ENCODE results near the gene SORCS3. TPM values are rescaled to one million over a fixed set of nuclear protein-coding genes. Genes with fewer than 3 reads are reported as not detected.
A peak's percentile ranks its signal among the peaks of the same experiment; 100 is the strongest.

SORCS3 gene
- total and polyA plus RNA-seq, 10 of the 15 experiments (the other 5 are each of a cell fraction or from before 2014, with no cell fraction given): 0.01 to 0.04 (median 0.02) TPM; not detected in 7

DNA sequence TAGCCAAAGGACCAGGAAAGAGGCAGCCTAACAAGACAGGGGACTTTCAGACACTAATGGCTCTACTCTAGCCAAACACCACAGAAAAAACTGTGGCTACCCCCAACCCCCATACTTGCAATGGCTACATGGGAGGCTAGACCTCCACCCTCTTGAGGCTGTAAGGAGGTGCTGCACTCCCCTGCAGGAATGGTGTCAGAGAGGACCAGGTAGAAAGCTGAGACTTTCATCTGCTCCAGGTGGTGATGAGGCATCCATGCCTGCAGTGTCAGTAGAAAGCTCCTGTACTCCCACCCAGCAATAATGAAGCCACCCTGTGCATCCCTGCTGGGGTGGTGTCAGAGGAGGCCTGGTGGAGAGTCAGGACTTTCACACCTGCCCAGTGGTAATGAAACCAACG lies 18.9 kb upstream of the SORCS3 start:
- DNase-seq (ENCODE audit: low read depth, low spot score): no peak
- ChIA-PET CTCF (interaction anchor here (1.0 to 1.1 kb wide), 3 partner anchors 42 to 348 kb away, joined by 4 to 6 read pairs (median 4); no protein-coding TSS in a partner anchor), POLR2A (no interaction called here), RAD21 (ENCODE audit: unreplicated experiment) (no interaction called here), SMC1A (ENCODE audit: uncharacterized antibody, unreplicated experiment) (interaction anchor here (0.8 kb wide), 1 partner anchor 303 kb away, joined by 3 read pairs; no protein-coding TSS in a partner anchor)
- no peak overlapping the region for H3K9ac ChIP-seq (ENCODE audit: control insufficient read depth, insufficient read depth, low read length)
- H3K4me2 ChIP-seq (ENCODE audit: control insufficient read depth, insufficient read depth): no peak overlapping the region
- no peak overlapping the region for H3K27ac ChIP-seq (ENCODE audit: control insufficient read depth, insufficient read depth)
- ATAC-seq: no peak
- no peak overlapping the region for H3K4me3 ChIP-seq
- no peaks in the 10 kb centered on the region for H4K20me1 ChIP-seq (ENCODE audit: control insufficient read depth, insufficient read depth)
- TF ChIP-seq RBBP5 (conservative IDR thresholded peaks at IDR 0.05) (no peak), TAF1 (IDR thresholded peaks at IDR 0.05; ENCODE audit: borderline replicate concordance, low read depth, low read length) (no peak)
- H3K27me3 ChIP-seq (replicated peaks in 1 of 2; ENCODE audit: control insufficient read depth in 2 of 2, insufficient read depth in 2 of 2, low read length in 1 of 2): no peaks in the 10 kb centered on the region
- FAIRE-seq: no peak
- H3K79me2 ChIP-seq (ENCODE audit: control insufficient read depth, insufficient read depth, low read length): no peaks in the 10 kb centered on the region
- 17% methylated on average over 1 of the region's 1 CpG for WGBS (ENCODE audit: insufficient coverage, insufficient replicate concordance, low lambda C conversion rate, missing lambda C conversion rate)
- H3K4me1 ChIP-seq (ENCODE audit: control insufficient read depth, insufficient read depth, low read length): no peaks in the 10 kb centered on the region
- BruUV-seq (replicated peaks): no TSS peak
- H3K9me3 ChIP-seq (replicated peaks; ENCODE audit: control insufficient read depth, insufficient read depth, low read length): no peaks in the 10 kb centered on the region
- no peaks in the 10 kb centered on the region for H3K36me3 ChIP-seq (ENCODE audit: control insufficient read depth in 2 of 2, insufficient read depth in 2 of 2, low read length in 1 of 2)
- intact Hi-C loops (cut with micrococcal nuclease; ENCODE audit: unreplicated experiment): no loop called here
- in situ Hi-C loops (cut with MboI): no loop called here
- H2AFZ ChIP-seq (ENCODE audit: control insufficient read depth, low read depth, low read length): no peak overlapping the region

DNA sequence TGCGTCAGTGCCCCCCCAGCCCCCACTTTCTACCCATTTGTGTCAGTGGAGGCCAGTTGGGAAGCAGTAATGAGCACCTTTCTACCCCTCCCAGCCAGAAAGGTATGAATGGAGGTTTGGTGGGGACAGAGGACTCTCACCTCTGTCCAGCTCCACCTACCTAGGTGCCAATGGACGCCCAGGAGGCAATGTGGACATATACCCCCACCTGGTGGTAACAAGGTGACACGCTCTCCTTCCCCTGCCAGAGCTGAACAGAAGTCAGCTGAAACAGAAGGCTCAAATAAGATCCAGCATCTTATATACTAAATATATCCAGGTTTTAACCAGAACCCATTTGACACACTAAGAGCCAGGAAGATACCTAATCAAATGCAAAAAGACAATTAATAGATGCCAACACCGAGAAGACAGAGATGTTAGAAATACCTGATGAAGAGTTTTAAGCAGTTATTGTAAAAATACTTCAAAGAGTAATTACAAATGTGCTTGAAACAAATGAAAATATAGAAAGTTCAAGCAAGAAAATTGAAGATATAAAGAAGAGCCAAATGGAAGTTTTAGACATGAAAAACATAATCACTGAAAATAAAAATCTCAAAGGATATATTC lies 18.4 kb upstream of the SORCS3 start:
- TF ChIP-seq RAD51 (IDR thresholded peaks at IDR 0.05) (no peak), RAD21 (IDR thresholded peaks at IDR 0.05; ENCODE audit: insufficient read depth, low read depth, low read length) (peak; percentile 51)
- TF ChIP-seq, protein P1, sequence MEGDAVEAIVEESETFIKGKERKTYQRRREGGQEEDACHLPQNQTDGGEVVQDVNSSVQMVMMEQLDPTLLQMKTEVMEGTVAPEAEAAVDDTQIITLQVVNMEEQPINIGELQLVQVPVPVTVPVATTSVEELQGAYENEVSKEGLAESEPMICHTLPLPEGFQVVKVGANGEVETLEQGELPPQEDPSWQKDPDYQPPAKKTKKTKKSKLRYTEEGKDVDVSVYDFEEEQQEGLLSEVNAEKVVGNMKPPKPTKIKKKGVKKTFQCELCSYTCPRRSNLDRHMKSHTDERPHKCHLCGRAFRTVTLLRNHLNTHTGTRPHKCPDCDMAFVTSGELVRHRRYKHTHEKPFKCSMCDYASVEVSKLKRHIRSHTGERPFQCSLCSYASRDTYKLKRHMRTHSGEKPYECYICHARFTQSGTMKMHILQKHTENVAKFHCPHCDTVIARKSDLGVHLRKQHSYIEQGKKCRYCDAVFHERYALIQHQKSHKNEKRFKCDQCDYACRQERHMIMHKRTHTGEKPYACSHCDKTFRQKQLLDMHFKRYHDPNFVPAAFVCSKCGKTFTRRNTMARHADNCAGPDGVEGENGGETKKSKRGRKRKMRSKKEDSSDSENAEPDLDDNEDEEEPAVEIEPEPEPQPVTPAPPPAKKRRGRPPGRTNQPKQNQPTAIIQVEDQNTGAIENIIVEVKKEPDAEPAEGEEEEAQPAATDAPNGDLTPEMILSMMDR (IDR thresholded peaks at IDR 0.05 in 2 of 3, conservative IDR thresholded peaks at IDR 0.05 in 1 of 3; ENCODE audit: control insufficient read depth in 2 of 3, extremely low read depth in 1 of 3, insufficient read depth in 1 of 3, low read depth in 3 of 3, low read length in 3 of 3): peak in 2 of 3 experiments; percentile 28 to 53; a peak in 3 of 6 replicates
- H3K27ac ChIP-seq (ENCODE audit: control insufficient read depth, insufficient read depth): no peak overlapping the region
- no peaks in the 10 kb centered on the region for H3K27me3 ChIP-seq (replicated peaks in 1 of 2; ENCODE audit: control insufficient read depth in 2 of 2, insufficient read depth in 2 of 2, low read length in 1 of 2)
- ChIA-PET SMC1A (ENCODE audit: uncharacterized antibody, unreplicated experiment) (interaction anchor here (0.8 kb wide), 1 partner anchor 302 kb away, joined by 3 read pairs; no protein-coding TSS in a partner anchor), RAD21 (ENCODE audit: unreplicated experiment) (no interaction called here), POLR2A (no interaction called here), CTCF (interaction anchor here (1.0 to 1.1 kb wide), 3 partner anchors 43 to 349 kb away, joined by 4 to 6 read pairs (median 4); no protein-coding TSS in a partner anchor)
- H3K4me2 ChIP-seq (ENCODE audit: control insufficient read depth, insufficient read depth): no peak overlapping the region
- ATAC-seq (peak; percentile 69), FAIRE-seq (no peak), DNase-seq (ENCODE audit: low read depth, low spot score) (no peak)
- no peaks in the 10 kb centered on the region for H4K20me1 ChIP-seq (ENCODE audit: control insufficient read depth, insufficient read depth)
- H3K9me3 ChIP-seq (replicated peaks; ENCODE audit: control insufficient read depth, insufficient read depth, low read length): no peaks in the 10 kb centered on the region
- 2% methylated on average over 4 of the region's 4 CpGs for WGBS (ENCODE audit: insufficient coverage, insufficient replicate concordance, low lambda C conversion rate, missing lambda C conversion rate)
- H3K4me1 ChIP-seq (ENCODE audit: control insufficient read depth, insufficient read depth, low read length): no peaks in the 10 kb centered on the region
- H3K4me3 ChIP-seq: no peak overlapping the region
- BruUV-seq (replicated peaks): no TSS peak
- in situ Hi-C loops (cut with MboI): no loop called here
- no peaks in the 10 kb centered on the region for H3K36me3 ChIP-seq (ENCODE audit: control insufficient read depth in 2 of 2, insufficient read depth in 2 of 2, low read length in 1 of 2)
- no peak overlapping the region for H3K9ac ChIP-seq (ENCODE audit: control insufficient read depth, insufficient read depth, low read length)
- no peaks in the 10 kb centered on the region for H3K79me2 ChIP-seq (ENCODE audit: control insufficient read depth, insufficient read depth, low read length)
- intact Hi-C loops (cut with micrococcal nuclease; ENCODE audit: unreplicated experiment): no loop called here
- no peak overlapping the region for H2AFZ ChIP-seq (ENCODE audit: control insufficient read depth, low read depth, low read length)

All from GM12878 (cell line).